Kidney epithelial cell (primary cell): ENCODE results near the gene AMPD3. TPM values are rescaled to one million over a fixed set of nuclear protein-coding genes. Genes with fewer than 3 reads are reported as not detected.

Experiments
- DNase-seq: peaks from one replicate; pipeline ENCODE4 v3.0.0-alpha.2; 2010; ENCODE audit warnings: low read depth
- H3K27me3 ChIP-seq: 2 replicates; pipeline ENCODE4 v1.6.0; 2011; ENCODE audit warnings: low read length; ENCODE audit not compliant: control insufficient read depth, insufficient read depth
- H3K36me3 ChIP-seq: 2 replicates; pipeline ENCODE4 v1.5.1; 2011; ENCODE audit warnings: low read length; ENCODE audit not compliant: control insufficient read depth, insufficient read depth
- H3K4me3 ChIP-seq: 2 replicates; pipeline ENCODE4 v1.5.1; 2011; ENCODE audit warnings: low read depth, mild to moderate bottlenecking, control low read depth, low read length
- CTCF ChIP-seq: IDR thresholded peaks from 2 replicates; pipeline ENCODE4 v1.5.1; 2011; ENCODE audit warnings: mild to moderate bottlenecking, moderate library complexity, low read length, control low read depth, inconsistent platforms; ENCODE audit not compliant: insufficient read depth, poor library complexity, severe bottlenecking
- total RNA-seq: library from RNA; depleted of rRNA; stranded (reverse); fragments of >200 nt; gene quantifications from 2 replicates; pipeline ENCODE4 v1.2.3, GENCODE V29; 2015

AMPD3 gene
- total RNA-seq, 1 donor from 2014 or later = 6.6 TPM

DNA sequence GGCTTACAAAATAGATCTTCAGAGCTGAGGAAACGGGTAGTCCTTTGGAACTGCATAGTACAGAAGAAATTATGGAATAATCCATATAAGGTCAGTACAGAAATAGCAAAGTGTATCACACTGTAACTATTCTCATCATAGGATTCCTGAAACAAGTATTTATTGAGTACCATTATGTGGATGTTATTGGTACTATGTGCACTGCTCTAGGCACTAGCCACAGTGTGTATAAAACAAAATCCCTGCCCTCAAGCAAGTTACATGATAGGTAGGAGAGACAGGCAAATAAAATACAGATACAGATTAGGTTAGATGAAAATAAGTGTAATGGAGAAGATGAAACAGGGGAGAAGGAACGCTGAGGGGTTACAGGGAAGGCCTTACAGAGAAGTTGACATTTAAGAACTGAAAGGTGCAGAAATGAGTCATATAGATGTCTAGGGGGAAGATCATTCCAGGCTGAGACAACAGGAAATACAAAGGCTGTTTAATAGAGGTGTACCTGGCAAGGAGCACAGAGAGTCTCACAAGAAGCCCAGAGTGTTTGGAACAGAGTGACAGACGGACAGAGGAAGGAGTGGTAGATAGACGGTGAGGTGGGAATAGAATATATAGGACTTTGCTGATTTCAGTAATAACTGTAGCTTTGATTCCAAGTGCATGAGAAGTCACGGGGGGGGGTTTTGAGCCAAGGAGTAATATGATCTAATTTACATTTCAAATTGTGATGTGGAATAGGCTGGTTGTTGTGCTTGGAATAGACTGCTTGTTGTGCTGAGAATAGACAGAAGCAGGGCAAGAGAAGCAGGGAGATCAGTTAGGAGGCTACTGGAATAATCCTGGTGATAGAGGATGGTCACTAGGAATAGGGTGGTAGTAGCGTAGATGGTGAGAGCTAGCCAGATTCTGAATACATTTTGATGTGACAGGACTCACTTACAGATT lies 72.2 kb downstream of the AMPD3 start:
- Histone ChIP-seq H3K27me3 (no peaks in the 10 kb centered on the region), H3K4me3 (no peak overlapping the region), H3K36me3 (no peaks in the 10 kb centered on the region)
- no peak for DNase-seq
- no peak for TF ChIP-seq CTCF

DNA sequence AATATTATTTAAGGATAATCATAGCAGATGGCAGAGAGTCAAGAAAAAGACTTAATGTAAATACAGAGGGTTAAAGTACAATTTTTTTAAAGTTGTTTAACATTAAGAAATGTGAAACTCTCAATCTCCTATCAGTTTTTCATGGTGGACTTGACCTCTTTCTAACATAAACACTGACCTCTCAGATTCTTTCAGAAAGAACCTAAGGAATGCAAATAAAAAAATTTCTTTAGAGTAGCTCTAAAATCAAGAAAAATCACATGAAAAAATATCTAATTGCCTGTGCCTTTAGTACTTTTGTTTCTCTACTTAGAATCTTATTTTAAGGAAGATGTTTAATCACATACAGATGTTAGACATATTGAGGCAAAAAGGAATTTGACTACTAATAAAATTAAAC lies 73.1 kb downstream of the AMPD3 start:
- H3K36me3 ChIP-seq = no peaks in the 10 kb centered on the region
- no peak for DNase-seq
- no peaks in the 10 kb centered on the region for H3K27me3 ChIP-seq
- TF ChIP-seq CTCF = no peak
- no peak overlapping the region for H3K4me3 ChIP-seq

- TF ChIP-seq CTCF = no peak
- Histone ChIP-seq H3K27me3 (no peaks in the 10 kb centered on the region), H3K4me3 (no peak overlapping the region), H3K36me3 (no peaks in the 10 kb centered on the region)
- no peak for DNase-seq
Observed at GRCh38 chr11:10529279-10529678, 74.2 kb downstream of the AMPD3 start.

GRCh38 chr11:10532526-10532925 lies 77.5 kb downstream of the AMPD3 start:
- no peaks in the 10 kb centered on the region for H3K27me3 ChIP-seq
- no peak for DNase-seq
- TF ChIP-seq CTCF = no peak
- H3K4me3 ChIP-seq = no peak overlapping the region
- no peaks in the 10 kb centered on the region for H3K36me3 ChIP-seq

GRCh38 chr11:10533323-10533722 lies 78.3 kb downstream of the AMPD3 start:
- no peak for TF ChIP-seq CTCF
- Histone ChIP-seq H3K36me3 (no peaks in the 10 kb centered on the region), H3K4me3 (no peak overlapping the region), H3K27me3 (no peaks in the 10 kb centered on the region)
- DNase-seq = no peak

DNA sequence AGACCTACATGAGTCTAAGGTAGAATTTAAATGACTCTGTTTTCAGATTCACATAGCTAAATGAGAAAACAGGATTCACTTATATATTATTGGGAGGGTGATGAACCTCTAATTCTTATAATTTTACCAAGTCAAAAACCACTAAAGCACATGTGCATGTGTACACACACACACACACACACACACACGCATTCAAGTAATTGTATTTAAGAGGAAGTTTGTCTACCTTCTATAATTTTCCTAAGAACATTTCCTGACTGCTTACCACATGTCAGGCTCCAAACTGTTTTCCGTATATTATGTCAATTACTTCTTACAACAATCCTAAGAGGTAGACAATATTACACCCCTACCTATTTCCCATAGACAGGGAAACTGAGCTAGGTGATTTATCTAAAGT lies 79.3 kb downstream of the AMPD3 start:
- DNase-seq = no peak
- Histone ChIP-seq H3K27me3 (no peaks in the 10 kb centered on the region), H3K4me3 (no peak overlapping the region), H3K36me3 (no peaks in the 10 kb centered on the region)
- no peak for TF ChIP-seq CTCF
